ENCODE data around the gene BMP4.

BMP4 gene

GRCh38 chr14:53942970-53943750 lies 13.5 kb downstream of the BMP4 start:
- intact Hi-C loops (cut with DNase I; ENCODE audit: low total_unique reads), result no loop called here
- no peak overlapping the region for H3K4me3 ChIP-seq
- H3K27me3 ChIP-seq, result peaks cover 0 to 7% of the 10 kb centered on the region in 2 donors
- TF ChIP-seq CTCF (IDR thresholded peaks at IDR 0.05), result no peak
- H3K4me1 ChIP-seq, result peaks cover 0 to 17% (median 10%) of the 10 kb centered on the region in 4 donors
- H3K36me3 ChIP-seq, result no peaks in the 10 kb centered on the region
- DNase-seq, result no peak
- H3K27ac ChIP-seq, result no peak overlapping the region
- no peaks in the 10 kb centered on the region for H3K9me3 ChIP-seq

- H3K36me3 ChIP-seq, result no peaks in the 10 kb centered on the region
- no peak overlapping the region for H3K27ac ChIP-seq
- no peaks in the 10 kb centered on the region for H3K4me1 ChIP-seq
- DNase-seq, result no peak
- intact Hi-C loops (cut with DNase I; ENCODE audit: low total_unique reads), result no loop called here
- H3K9me3 ChIP-seq, result no peaks in the 10 kb centered on the region
- no peaks in the 10 kb centered on the region for H3K27me3 ChIP-seq
- no peak for TF ChIP-seq CTCF (IDR thresholded peaks at IDR 0.05)
- no peak overlapping the region for H3K4me3 ChIP-seq
Observed at GRCh38 chr14:53938136-53938837, 18.3 kb downstream of the BMP4 start.

- Histone ChIP-seq H3K4me1 (no peaks in the 10 kb centered on the region), H3K27ac (no peak overlapping the region), H3K9me3 (no peaks in the 10 kb centered on the region), H3K27me3 (no peaks in the 10 kb centered on the region), H3K36me3 (no peaks in the 10 kb centered on the region), H3K4me3 (no peak overlapping the region)
- intact Hi-C loops (cut with DNase I; ENCODE audit: low total_unique reads), result no loop called here
- no peak for DNase-seq
- no peak for TF ChIP-seq CTCF (IDR thresholded peaks at IDR 0.05)
Observed at GRCh38 chr14:53934778-53935414, 21.7 kb downstream of the BMP4 start.

GRCh38 chr14:53932966-53933365 lies 23.7 kb downstream of the BMP4 start:
- no peaks in the 10 kb centered on the region for H3K27me3 ChIP-seq
- intact Hi-C loops (cut with DNase I; ENCODE audit: low total_unique reads), result no loop called here
- no peaks in the 10 kb centered on the region for H3K36me3 ChIP-seq
- H3K9me3 ChIP-seq, result no peaks in the 10 kb centered on the region
- H3K4me3 ChIP-seq, result no peak overlapping the region
- DNase-seq, result no peak
- no peaks in the 10 kb centered on the region for H3K4me1 ChIP-seq
- no peak for TF ChIP-seq CTCF (IDR thresholded peaks at IDR 0.05)
- H3K27ac ChIP-seq, result no peak overlapping the region

- no peaks in the 10 kb centered on the region for H3K4me1 ChIP-seq
- intact Hi-C loops (cut with DNase I; ENCODE audit: low total_unique reads), result no loop called here
- no peak overlapping the region for H3K27ac ChIP-seq
- no peaks in the 10 kb centered on the region for H3K9me3 ChIP-seq
- no peak for DNase-seq
- H3K4me3 ChIP-seq, result no peak overlapping the region
- TF ChIP-seq CTCF (IDR thresholded peaks at IDR 0.05), result no peak
- no peaks in the 10 kb centered on the region for H3K36me3 ChIP-seq
- H3K27me3 ChIP-seq, result no peaks in the 10 kb centered on the region
Observed at GRCh38 chr14:53929871-53930715, 26.5 kb downstream of the BMP4 start.
